Activated CD4-positive, alpha-beta T cell treated with anti-CD3 and anti-CD28 coated beads, Interleukin-2, Interleukin-6, amounts not matched to agents 100 ng/mL and 50 ng/mL, durations not matched to agents 16 hours and 8 hours (primary cell): ENCODE results near the gene RPLP2.

Experiments
- DNase-seq: peaks from one replicate; pipeline ENCODE4 v3.0.0-alpha.2; 2020

Gene RPLP2

DNA sequence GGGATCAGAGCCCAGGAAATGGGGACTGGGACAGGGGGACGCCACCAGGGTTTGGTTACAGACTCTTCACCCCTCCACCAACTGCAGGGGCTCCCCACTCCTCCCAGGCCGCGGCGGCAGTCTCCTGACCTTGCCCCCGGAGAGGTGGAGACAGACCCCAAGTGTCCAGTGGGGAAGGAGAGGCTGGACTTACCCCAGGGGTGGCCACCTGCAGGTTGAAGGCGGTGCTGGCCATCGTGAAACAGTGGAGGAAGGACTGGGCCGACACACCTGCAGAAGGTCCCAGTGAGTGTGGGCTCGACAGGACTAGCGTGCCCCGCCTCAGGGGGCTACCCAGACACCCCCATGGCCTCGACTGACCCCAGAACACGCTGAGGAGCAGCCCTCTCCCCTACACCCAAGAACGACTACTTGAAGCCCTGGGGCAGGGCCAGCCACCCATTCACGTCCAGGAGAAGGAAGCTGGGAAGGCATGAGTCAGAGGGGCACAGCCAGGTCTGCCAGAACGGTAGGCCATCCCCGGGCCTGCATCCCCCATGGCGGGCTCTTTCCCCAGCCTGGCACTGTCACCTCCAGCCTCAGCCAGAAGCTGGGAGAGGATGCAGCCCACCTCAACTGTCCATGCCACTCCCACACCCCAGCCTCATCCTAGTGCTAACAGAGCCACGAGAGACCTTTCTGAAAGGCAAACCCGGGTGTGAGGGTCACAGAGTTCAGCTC is 34.7 kb upstream of the RPLP2 start:
- no peak for DNase-seq

DNA sequence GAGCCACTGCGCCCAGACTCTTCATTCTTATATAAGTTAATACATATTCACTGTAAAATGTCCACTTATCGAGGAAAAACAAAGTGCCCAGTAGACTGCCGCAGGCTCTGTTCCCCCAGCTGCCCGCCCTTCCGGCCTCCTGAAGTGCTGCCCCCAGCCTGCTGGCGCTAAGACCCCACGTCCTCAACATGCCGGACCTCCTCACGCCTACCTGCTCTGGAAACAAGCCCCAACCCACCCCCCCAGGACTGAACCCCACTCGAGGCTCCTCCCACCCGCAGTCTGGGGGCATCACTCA is 33.6 kb upstream of the RPLP2 start:
- no peak for DNase-seq

DNA sequence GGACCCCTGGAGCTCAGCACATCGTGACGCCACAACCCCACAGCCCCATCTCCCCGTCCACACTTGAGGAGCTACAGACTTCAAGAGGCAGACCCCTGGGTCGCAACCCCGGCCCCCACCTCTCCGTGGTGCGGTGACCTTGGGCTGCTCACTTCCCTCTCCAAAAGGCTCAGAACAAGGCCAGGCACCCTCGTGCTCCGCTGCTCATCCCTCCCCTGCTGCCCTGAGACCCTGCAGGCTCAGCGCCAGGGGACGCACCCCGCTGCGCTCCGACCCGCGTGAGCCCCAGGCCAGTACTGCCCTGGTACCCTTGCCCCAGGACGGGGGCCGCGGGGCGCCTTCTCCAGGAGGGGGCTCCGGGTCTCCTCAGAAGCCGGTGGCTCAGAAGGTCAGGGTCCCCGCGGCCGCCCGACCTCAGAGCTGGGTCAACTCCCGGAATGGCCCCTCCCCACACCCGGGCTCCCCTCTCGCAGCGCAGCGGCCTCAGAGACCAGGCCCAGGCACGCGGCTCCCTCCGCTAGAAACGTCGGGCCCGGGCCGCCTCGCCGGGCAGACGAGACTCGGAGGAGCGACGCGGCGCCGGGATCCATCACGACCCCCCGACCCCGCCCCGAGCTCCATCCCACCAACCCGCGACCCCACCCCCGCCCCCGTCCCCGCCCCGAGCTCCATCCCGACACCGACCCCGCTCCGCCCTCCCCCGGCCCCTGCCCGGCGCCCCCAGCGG is 33.0 kb upstream of the RPLP2 start:
- no peak for DNase-seq

DNA sequence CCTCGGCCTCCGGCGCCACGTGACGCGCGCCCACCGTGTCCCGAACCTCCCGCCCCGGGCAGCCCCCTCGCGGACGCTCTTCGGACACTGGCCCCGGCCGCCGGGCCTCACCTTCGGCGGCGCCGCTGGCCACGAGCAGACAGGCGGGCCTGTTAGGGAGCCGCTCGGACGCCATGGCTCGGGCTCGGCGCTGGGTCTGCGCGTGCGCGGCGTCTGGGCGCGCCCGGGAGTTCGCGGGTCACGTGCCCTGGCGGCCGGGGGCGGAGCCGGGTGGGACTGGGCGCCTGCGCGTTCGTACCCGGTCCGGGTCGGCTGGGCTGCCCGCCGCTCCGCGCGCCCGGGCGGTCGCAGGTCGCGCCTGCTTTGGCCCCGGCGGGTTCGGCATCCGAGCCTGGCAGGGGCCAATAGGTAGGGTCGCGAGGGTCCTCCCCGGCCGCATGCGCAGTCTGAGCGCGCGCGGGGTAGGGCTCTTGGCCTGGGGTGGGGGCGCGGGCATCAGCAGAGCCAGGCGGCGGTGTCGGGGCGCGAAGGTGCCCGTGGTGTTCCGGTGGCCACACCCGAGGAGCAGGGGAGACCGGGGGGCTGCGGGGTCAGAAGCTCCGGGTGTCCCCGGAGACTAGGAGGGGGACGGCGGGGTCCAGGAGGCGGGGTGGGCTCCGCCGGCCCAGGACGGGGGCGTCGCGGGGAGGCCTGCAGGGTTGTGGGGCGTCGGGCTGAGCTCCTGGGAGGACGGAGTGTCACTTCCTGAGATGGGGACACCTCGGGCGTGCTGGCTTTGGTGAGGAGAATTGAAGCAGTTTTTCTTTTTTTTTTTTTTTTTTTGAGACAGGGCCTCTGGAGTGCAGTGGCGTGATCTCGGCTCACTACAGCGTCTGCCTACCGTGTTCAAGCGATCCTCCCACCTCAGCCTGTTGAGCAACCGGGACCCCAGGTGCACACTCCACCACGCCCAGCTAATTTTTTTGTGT is 32.2 kb upstream of the RPLP2 start, which contains the start of gene GATD1:
Gene GATD1, minus strand, starts transcription at position 200 of the 968 bp plus-strand sequence. Its CDS starts 25 bp downstream, at position 175.
- peak; percentile 97 for DNase-seq

DNA sequence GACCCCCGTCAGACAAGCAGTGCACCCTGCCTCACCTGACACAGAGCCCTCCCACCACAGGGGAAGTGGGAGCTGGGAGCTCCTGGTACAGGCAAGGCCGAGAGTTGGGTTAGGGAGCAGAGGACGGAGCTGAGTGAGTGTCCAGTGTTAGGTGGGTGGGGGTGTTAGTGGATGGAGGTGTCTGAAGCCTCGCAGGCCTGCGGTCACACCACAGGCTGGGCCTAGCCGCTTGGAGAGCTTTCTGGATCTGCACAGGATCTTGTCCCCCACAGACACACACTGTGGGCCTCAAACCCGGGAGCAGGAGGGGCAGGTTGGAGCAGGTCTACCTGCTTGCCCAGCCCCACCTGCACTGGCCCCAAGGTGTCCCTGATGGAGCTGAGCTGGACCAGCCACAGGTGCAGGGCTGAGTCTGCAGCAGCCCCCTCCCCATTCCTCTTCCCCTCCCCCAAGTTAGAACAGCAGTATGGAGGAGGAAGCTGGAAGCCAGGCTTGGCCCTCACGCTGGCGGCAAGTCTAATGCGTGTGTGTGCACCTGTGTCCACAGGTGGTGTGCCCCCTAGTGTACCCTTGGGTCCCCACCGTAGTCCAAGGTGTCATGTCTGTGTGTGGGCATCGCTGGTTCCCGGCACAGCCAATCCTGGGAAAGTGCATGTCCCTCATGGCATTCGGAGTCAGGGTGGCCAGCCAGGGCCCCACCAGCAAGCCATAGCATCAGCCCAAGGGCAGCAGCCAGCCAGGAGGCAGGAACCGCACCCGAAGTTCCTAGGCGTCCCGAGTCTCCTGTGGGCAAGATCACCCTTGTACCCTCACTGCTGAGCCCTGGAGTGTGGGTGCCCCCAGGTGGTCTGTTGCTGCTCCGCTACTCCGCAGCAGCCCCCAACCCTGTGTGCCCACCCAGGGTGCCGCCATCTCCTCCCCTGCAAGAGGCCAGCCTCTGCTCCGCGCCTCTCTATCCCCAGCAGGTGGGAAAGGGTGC is 30.5 kb upstream of the RPLP2 start:
- no peak for DNase-seq

DNA sequence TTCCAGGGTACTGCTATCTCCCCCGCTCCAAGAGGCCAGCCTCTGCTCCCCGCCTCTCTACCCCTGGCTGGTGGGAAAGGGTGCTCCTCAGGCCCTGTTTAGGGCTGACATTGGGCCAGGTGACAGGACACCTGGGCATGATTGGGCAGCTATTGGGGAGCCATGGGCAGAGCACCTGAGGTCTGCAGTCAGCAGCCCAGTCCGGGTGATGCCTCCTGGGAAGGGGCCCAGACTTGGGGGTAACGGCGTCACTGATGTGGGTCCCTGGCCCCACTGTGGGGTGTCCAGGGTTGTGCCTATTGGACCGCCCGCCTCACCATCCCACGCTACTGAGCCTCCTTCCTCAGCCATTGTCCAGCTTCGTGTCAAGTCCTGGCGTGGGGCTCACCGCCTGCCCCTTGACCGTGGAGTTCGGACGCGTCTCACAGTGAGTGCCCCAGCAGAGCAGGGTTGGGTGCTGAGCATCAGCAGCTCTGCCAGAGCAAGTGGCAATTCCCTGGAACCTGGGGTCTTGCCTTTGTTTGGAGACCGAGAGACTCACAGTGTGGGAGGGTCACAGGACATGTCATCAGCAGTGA is 29.7 kb upstream of the RPLP2 start:
- DNase-seq, result no peak

DNA sequence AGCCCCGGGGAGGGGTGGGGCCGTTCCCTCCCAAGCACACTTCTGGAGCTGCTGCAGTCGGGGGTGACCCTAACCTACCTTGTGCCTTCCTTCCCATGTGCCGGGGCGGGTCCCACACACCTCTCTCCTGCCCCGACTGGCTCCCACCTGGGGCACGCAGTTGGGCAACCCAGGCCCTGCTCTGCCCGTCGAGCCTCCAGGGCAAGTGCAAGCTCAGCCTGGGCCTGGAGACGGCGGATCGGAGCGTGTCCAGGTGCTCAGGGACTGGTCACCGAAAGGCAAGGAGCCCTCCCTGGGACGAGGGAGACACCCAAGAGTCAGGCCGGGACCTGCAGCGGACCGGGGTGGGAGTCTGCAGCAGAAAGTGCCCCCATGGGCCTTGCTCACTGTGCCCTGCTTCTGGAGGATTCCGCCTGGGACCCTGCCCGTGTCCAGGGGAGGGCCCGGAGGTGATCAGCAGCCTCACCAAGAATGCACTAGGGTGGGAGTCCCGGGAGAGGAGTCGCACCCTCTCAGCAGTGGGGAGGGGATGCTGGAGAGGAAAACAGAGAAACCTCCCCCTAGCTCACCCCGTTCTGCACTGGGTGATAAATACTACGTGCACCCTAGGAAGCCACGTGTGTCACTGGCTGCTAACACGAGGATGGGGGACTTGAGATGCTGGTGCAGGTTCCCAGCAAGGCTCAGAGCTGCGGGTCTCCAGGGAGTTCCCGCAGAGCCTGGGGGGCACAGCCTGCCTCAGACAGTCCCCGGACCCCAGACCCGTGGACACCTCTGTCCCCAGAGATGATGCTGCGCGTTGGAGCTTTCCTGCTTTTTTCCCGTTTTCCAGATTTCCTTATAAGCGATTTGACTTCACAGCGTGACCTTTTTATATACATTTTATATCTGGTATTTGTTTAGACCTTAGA is 27.2 kb upstream of the RPLP2 start:
- DNase-seq, result no peak

DNA sequence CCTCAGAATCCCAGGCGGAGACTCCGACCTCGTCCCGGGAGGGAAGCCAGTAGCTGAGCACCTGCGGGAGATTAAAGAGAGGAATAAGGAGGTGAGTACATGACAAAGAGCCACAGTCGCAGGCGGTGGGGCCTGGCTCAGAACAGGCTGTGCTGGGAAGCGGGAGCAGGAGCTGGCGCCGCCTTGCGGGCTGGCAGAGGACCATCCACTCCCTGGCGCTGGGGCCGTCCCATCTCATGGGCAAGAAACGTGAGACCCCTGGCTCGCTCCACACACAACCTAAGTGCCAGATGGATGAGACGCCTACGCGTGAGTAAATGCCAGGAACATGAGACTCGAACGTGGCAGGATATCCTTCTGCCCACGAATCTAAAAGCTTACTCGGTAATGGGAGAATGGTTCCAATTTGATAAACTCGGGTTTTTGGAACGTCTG is 26.2 kb upstream of the RPLP2 start:
- no peak for DNase-seq

DNA sequence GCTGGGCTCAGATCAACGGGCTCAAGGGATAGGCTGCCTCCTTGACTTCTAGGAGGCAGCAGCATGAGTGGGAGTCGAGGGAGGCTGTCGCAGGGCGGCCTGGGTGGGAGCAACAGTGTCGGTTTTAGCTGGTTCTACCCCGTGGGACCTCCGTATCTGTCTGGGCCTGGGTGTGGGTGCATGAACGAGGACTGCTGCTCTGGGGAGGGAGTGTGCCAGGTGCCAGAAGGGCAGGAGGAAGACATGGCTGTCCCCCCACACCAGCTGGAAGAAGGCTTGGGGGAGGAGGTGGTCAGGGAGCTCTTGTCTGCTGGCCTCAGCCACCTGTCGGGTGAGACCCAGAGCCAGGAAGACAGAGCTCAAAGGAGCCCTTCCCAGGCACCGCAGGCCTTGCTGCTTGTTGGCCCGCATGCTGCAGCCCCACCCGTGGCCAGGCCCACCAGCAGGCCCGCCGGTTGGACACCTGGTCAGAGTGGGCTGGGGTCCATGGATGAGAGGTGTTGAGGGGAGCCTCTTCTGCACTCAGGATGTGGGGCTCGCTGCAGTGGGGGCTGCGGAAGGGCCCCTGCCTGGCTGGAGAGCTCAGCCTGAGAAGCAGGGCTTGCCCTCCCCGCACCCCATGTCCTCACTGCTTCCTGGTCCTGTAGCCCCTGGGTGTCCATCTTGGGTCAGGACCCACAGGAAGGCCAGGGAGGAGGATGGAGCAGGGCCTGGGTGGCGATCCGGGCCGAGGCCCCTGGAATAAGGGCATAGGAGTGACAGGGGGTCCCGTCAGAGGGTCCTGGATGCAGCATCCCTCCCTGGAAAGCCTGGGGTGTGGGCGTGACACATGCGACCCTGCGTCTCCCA is 23.3 kb upstream of the RPLP2 start:
- DNase-seq, result no peak

DNA sequence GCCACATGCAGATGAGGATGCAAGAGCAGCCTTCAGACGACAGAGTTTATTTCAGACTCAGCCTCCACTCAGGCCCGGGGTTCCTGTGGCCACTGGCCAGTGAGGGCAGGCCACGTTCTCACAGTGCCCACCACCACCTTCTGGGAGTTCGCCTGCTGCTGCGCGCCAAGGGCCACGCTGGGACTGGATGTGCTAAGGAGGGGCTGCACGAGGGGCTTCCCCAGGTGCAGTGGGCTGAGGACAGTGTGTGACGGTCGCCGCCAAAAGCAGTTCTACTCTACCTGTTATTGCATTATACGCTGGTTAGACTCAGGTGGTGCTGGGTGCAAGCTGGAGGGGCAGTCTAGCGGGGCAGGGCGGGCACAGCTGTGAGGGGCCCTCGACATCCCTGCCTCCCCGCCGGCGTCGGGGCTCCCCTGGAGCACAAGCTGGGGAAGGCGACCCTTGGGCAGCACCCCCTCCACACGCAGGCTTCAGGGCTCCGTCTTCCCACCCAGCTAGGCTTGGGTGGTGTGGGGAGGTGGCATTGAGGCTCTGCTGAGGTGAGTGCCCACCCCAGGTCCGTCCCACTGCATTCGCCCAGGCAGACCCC is 22.6 kb upstream of the RPLP2 start:
- no peak for DNase-seq

DNA sequence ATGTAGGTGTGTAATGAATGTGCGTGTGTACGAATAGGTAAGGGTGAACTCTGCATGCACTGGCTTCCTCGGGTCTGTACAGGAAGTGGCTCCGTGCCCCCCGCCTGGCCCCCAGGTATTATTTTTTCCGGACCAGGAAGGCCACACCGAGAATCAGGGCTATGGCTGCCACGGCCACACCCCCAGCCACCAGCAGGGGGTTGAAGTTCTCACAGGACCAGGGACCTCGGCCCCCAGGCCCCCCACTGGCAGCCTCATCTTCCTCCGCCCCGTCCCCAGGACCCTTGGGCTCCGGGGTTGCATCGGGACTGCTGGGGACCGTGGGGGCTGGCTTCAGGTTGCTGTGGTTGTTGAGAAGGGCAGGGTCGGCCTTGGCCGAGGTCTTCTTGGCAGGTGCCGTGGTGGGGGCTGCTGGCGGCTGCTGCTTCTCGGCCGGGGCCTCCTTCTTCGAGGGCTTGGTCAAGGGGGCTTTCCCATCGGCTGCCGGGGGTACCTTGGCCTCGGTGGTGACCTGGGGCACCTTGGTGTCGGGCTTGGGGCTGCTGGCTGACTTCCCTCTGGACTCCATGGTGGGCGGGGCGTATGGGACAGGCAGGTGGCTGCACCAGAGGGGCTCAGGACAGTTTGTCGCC is 21.6 kb upstream of the RPLP2 start:
- DNase-seq, result no peak

DNA sequence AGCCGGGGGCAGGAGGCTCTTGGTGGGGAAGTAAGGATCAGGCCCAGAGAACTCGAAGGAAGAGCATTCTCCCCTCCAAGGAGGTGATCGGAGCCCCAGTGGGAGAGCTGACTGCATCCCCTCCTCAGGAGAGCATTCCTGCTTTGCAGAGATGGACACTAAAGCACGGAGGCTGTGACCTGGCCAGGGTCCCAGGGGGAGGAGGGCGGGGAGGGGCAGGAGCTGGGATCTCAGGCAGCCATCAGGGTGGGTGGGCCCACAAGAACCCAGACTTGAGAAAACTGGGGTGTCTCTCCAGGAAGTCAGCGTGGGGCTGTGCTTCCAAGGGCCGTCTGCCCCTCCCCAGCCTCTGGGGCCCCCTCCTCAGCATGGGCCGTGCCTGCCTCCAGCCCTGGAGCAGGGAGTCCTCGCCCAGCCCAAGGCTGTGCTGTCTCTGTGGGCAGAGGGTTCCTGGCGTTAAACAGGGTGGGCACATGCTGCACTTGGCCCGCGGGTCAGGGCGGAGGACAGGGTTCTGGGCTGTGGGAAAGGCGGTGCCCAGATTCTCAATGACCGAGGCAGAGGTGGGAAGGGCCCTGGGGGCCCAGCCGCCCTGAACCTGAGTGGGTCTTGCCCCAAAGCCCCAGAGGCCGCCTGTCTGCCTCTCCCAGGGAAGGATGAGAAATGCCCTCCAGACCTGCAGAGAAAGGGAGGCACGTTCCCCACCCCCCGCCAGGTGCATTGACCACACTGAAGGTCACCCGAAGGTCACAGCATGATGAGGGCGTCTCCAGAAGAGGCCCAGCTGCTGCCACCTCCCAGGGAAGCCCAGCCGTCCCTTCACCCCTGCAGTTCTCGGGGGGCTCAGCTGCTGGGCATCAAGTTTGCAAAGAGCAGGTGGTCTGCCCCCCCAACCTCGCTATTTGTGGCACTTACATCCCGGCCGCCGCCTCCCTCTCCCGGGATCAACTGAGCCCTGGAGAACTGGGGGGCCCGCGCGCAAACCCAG is 20.5 kb upstream of the RPLP2 start:
- no peak for DNase-seq

DNA sequence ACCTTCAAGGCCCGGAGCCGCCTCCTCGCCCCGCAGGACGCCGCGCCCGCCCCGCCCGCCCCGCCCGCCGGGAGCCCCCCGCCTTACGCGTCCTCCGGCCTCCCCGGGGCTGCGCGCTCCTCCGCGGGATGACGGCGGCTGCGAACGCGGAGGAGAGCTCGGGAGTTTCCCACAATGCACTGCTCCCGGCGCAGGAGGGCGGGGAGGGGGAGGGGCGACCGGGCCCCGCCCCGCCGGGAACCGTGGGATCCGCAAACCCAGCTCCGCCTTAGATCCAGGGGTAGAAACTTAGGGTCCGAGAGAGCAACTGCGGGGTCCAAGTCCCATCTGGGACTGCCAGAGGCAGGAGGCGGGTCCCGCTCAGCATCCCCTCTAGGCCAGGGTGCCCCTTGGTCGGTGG is 19.8 kb upstream of the RPLP2 start, which contains the start of gene CEND1:
Gene CEND1, minus strand, starts transcription at position 148 of the 400 bp plus-strand sequence. CDS start 1,514 bp downstream, outside the sequence.
- DNase-seq, result peak; percentile 80

DNA sequence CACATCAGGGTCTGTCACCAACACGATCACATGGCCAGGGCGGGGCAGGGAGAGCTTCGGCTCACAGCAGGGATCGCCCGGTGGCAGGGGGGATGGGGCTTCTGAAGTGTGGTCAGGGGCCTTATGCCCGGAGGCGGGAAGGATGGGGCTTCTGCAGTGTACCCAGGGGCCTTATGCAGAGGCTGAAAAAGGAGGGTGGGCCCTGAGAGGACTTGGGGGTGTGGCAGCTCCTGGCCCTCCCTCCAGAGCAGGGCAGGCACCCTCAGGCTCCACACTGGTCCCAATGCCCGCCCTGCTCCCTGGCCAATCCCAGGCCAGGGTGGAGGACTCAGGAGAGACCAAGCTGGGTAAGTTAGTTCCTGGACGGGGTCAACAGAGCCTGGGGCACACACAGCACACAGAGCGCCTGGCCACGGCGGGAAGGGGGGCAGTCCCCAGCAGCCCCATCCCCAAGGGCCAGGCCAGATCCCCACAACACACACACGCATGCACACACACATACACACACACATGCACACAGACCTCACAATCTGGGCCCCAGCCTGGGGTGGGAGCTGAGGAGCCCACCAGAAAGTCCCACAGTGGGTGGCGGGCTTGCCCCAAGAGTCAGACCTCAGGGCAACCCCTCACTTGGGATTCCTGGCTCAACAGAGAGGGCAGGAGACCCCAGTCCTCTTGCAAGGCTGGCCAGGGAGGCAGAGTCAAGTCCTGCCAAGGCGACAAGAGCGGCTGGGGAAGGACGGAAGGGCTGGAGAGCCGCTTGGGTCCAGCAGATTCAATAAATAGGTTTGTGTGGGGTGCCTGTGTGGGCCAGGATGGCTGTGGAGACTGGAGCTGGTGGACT is 18.8 kb upstream of the RPLP2 start:
- DNase-seq, result no peak

DNA sequence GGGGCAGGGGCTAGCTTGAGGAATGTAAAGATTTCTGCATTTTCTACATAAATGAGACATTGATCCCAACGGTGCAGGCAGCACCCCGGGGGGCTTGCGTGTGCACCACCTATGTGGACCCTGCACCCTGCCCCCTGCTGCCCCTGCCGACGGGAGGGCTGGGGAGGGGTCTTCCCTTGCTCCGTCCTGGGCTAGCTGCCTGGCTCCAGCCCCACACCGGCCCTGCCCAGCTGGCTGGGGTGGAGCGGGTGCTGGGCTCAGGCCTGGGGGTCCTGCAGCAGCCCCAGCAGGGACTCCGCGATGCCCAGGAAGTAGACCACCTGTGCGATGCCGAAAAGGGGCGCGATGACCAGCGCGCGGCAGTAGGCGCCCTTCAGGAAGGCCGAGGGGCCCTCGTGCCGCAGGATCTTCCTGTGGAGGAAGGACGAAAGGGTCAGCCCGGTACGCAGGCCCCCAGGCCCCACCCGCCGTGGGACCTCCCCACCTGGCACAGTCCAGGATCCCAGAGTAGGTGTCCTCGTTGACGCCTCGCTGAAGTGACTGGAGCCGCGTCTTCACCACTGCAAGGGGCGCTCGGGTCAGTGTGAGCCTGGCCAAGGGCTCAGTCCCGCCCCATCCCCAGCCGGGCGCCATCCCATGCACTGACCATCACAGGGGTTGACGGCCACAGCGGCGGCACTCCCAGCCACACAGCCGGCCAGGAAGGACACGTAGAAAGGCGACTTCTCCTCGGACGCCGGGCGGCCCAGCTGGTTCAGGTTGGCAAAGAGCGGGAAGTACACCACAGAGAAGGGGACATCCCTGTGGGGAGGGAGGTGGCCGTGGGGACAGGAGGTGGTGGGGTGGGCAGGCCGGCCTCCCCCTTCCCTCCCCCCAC is 17.9 kb upstream of the RPLP2 start:
- DNase-seq, result no peak

DNA sequence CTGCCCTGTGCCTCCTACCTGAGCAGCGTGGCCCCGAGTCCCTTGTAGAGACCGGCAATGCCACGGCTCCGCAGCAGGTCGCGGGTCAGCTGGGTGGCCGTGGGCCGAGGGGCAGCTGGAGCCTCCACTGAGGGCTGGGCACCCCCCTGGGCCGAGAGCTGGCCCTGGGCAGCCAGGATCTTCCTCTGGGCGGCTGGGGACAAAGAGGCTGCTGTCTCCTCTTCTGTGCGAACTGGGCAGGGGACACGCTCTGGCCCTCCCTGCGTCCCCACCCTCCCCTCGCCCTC is 17.3 kb upstream of the RPLP2 start:
- DNase-seq, result no peak
